ENCODE results near the gene AGBL1.

AGBL1 gene

GRCh38 chr15:86079508-86080266 lies at the start of gene AGBL1:
TSS of gene AGBL1 (plus strand) at chr15:86079871.
- in situ Hi-C loops (cut with HindIII; ENCODE audit: low sequenced_read_pairs): no loop called here
- no peak for DNase-seq (ENCODE audit: low read depth, low spot score)
- TF ChIP-seq, protein P1, sequence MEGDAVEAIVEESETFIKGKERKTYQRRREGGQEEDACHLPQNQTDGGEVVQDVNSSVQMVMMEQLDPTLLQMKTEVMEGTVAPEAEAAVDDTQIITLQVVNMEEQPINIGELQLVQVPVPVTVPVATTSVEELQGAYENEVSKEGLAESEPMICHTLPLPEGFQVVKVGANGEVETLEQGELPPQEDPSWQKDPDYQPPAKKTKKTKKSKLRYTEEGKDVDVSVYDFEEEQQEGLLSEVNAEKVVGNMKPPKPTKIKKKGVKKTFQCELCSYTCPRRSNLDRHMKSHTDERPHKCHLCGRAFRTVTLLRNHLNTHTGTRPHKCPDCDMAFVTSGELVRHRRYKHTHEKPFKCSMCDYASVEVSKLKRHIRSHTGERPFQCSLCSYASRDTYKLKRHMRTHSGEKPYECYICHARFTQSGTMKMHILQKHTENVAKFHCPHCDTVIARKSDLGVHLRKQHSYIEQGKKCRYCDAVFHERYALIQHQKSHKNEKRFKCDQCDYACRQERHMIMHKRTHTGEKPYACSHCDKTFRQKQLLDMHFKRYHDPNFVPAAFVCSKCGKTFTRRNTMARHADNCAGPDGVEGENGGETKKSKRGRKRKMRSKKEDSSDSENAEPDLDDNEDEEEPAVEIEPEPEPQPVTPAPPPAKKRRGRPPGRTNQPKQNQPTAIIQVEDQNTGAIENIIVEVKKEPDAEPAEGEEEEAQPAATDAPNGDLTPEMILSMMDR (IDR thresholded peaks at IDR 0.05; ENCODE audit: low read depth, low read length): no peak

GRCh38 chr15:86034904-86035303 lies 44.8 kb upstream of the AGBL1 start:
- no peak for DNase-seq (ENCODE audit: low read depth, low spot score)
- TF ChIP-seq, protein P1 (IDR thresholded peaks at IDR 0.05; ENCODE audit: low read depth, low read length): no peak
- H3K4me3 ChIP-seq (ENCODE audit: low read depth, low read length): no peak overlapping the region
- in situ Hi-C loops (cut with HindIII; ENCODE audit: low sequenced_read_pairs): no loop called here

More at GRCh38 chr15:86079508-86080266, at the start of gene AGBL1:
- H3K4me3 ChIP-seq (ENCODE audit: low read depth, low read length): no peak within 1 kb of the TSS

DNA sequence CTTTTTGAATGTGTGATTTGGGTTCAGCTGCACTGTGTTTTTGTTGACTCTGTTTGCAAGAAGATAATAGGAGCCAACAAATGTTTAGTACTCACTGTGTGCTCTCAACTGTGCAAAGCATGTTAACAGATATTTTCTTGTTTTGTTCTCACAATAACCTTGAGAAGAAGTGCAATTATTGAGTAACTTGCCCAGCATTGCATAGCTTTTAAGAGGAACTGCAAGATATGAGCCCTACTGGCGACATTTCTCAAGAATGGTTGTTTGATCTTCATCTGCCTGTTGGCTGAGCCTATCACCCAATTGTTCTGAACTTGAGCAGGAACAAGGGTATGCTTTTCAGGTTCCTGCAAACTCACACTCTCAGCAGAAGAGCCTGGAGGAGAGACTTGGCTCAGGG lies 43.4 kb upstream of the AGBL1 start:
- in situ Hi-C loops (cut with HindIII; ENCODE audit: low sequenced_read_pairs): no loop called here
- TF ChIP-seq, protein P1 (IDR thresholded peaks at IDR 0.05; ENCODE audit: low read depth, low read length): no peak
- H3K4me3 ChIP-seq (ENCODE audit: low read depth, low read length): no peak overlapping the region
- DNase-seq (ENCODE audit: low read depth, low spot score): no peak

- no peak overlapping the region for H3K4me3 ChIP-seq (ENCODE audit: low read depth, low read length)
- DNase-seq (ENCODE audit: low read depth, low spot score): no peak
- TF ChIP-seq, protein P1 (IDR thresholded peaks at IDR 0.05; ENCODE audit: low read depth, low read length): no peak
- in situ Hi-C loops (cut with HindIII; ENCODE audit: low sequenced_read_pairs): no loop called here
These were observed 41.2 kb upstream of the AGBL1 start for GRCh38 chr15:86038491-86038890.

GRCh38 chr15:86040356-86041033 lies 39.2 kb upstream of the AGBL1 start:
- no peak overlapping the region for H3K4me3 ChIP-seq (ENCODE audit: low read depth, low read length)
- DNase-seq (ENCODE audit: low read depth, low spot score): no peak
- TF ChIP-seq, protein P1 (IDR thresholded peaks at IDR 0.05; ENCODE audit: low read depth, low read length): no peak
- in situ Hi-C loops (cut with HindIII; ENCODE audit: low sequenced_read_pairs): no loop called here

DNA sequence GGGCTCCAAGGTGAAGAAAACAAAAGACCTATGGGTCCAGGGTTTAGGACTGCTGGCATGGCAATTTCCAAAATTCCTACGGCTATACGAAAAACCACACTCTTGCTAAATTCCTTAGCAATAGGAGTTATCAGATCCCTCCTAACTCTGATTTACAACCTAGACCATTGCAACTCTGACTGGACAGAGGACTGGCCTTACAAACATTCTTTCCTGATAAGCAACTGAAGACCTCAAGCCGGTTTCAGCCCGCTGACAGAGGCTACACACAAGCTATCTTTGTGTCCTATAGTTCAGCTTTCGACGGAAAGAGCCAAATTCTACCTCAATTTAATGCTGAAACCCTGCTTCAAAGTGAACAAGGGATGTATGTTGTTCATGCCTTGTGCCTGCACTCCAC lies 38.3 kb upstream of the AGBL1 start:
- TF ChIP-seq, protein P1 (IDR thresholded peaks at IDR 0.05; ENCODE audit: low read depth, low read length): no peak
- in situ Hi-C loops (cut with HindIII; ENCODE audit: low sequenced_read_pairs): no loop called here

More for the DNA sequence above, 38.3 kb upstream of the AGBL1 start:
- H3K4me3 ChIP-seq (ENCODE audit: low read depth, low read length): no peak overlapping the region
- no peak for DNase-seq (ENCODE audit: low read depth, low spot score)

Data from astrocyte of the spinal cord (primary cell).